PC-9 (cell line): Measurements from ENCODE around the gene MAJIN.

Experiments
- CTCF ChIP-seq: fragments of 200-600 bp; sonication (generic); conservative IDR thresholded peaks from 2 replicates; pipeline ENCODE4 v1.6.1; 2017; ENCODE audit warnings: mixed run types, antibody characterized with exemption, mild to moderate bottlenecking, moderate library complexity
- EZH2 ChIP-seq: fragments of 200-600 bp; sonication (generic); IDR thresholded peaks from 2 replicates; pipeline ENCODE4 v1.8.0; 2017; ENCODE audit warnings: antibody characterized with exemption, low read depth

DNA sequence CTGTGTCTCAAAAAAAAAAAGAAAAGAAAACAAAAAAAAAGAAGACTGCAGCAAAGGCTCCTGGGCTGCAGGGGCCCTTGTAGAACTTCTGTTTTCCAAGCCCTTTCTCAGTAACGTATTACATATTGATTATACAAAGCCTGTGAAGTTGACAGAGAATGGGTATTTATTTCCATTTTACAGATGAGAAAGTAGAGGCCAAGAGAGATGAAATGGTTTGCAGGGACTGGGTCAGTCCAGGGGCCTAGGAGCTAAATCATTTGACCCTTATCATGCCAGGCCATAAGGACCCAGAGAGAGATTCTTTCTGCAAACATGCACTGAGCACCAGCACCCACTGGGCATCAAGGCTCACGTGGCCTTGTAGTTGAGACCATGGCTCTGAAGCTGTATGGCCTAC, 43.0 kb downstream of the MAJIN start:
- no peak for TF ChIP-seq CTCF
- no peak for TF ChIP-seq EZH2
